ENCODE measurements around the gene C1QTNF5.

Gene C1QTNF5

GRCh38 chr11:119336744-119337469 is 3.8 kb downstream of the C1QTNF5 start:
- no peak overlapping the region for H3K4me3 ChIP-seq (replicated peaks in 1 of 2; ENCODE audit: low read depth in 2 of 2, low read length in 2 of 2)
- DNase-seq (ENCODE audit: low read depth in 2 of 2), result no peak
- TF ChIP-seq CTCF (IDR thresholded peaks at IDR 0.05; ENCODE audit: low read depth, low read length), result no peak

- no peak for TF ChIP-seq CTCF (IDR thresholded peaks at IDR 0.05; ENCODE audit: low read depth, low read length)
- H3K4me3 ChIP-seq (replicated peaks in 1 of 2; ENCODE audit: low read depth in 2 of 2, low read length in 2 of 2), result peak overlapping the region in 1 of 2 donors; percentile 96
Measured at GRCh38 chr11:119335655-119336543, 4.8 kb downstream of the C1QTNF5 start.

GRCh38 chr11:119335091-119335654 is 5.5 kb downstream of the C1QTNF5 start:
- DNase-seq (ENCODE audit: low read depth in 2 of 2), result no peak
- no peak for TF ChIP-seq CTCF (IDR thresholded peaks at IDR 0.05; ENCODE audit: low read depth, low read length)
- peak overlapping the region; percentile 86 to 96 for H3K4me3 ChIP-seq (replicated peaks in 1 of 2; ENCODE audit: low read depth in 2 of 2, low read length in 2 of 2)

More at GRCh38 chr11:119335655-119336543, 4.8 kb downstream of the C1QTNF5 start:
- DNase-seq (ENCODE audit: low read depth in 2 of 2), result no peak

GRCh38 chr11:119334174-119334930 is 6.3 kb downstream of the C1QTNF5 start, which contains the start of gene RNF26:
Gene RNF26, plus strand, starts transcription at chr11:119334527. Its CDS starts 596 bp downstream, at chr11:119335123.
- peak within 1 kb of the TSS; percentile 86 to 96 for H3K4me3 ChIP-seq (replicated peaks in 1 of 2; ENCODE audit: low read depth in 2 of 2, low read length in 2 of 2)
- DNase-seq (ENCODE audit: low read depth in 2 of 2), result peak; percentile 98 to 99
- no peak for TF ChIP-seq CTCF (IDR thresholded peaks at IDR 0.05; ENCODE audit: low read depth, low read length)

GRCh38 chr11:119332111-119332765 is 8.4 kb downstream of the C1QTNF5 start:
- DNase-seq (ENCODE audit: low read depth in 2 of 2), result no peak
- H3K4me3 ChIP-seq (replicated peaks in 1 of 2; ENCODE audit: low read depth in 2 of 2, low read length in 2 of 2), result no peak overlapping the region
- TF ChIP-seq CTCF (IDR thresholded peaks at IDR 0.05; ENCODE audit: low read depth, low read length), result no peak

- DNase-seq (ENCODE audit: low read depth in 2 of 2), result no peak
- H3K4me3 ChIP-seq (replicated peaks in 1 of 2; ENCODE audit: low read depth in 2 of 2, low read length in 2 of 2), result no peak overlapping the region
- TF ChIP-seq CTCF (IDR thresholded peaks at IDR 0.05; ENCODE audit: low read depth, low read length), result no peak
Measured at GRCh38 chr11:119330237-119330636, 10.4 kb downstream of the C1QTNF5 start.

Data from cardiac fibroblast (primary cell).